Gastrocnemius medialis (tissue), 4 donors: ENCODE data around the gene TMX1.

Source experiments
- CTCF ChIP-seq, 5 experiments: fragments of 450-650 bp in 3 of 5; fragments of 200-600 bp in 2 of 5; sonication (generic) in 2 of 5; IDR thresholded peaks in 4 of 5; conservative IDR thresholded peaks in 1 of 5; 1 replicate in 4 of 5; 2 replicates in 1 of 5; pipeline ENCODE4 v1.5.1; 2016 to 2019; ENCODE audit warnings: antibody characterized with exemption in 5 of 5, mild to moderate bottlenecking in 3 of 5, moderate library complexity in 3 of 5
- POLR2A ChIP-seq, 2 donors: fragments of 450-650 bp; IDR thresholded peaks; one replicate each; pipeline ENCODE4 v1.6.1; 2017; ENCODE audit warnings: antibody characterized with exemption in 2 of 2, mild to moderate bottlenecking in 2 of 2, moderate library complexity in 2 of 2

GRCh38 chr14:51293912-51294389, 53.9 kb downstream of the TMX1 start:
- no peak for TF ChIP-seq CTCF (IDR thresholded peaks at IDR 0.05 in 4 of 5, conservative IDR thresholded peaks at IDR 0.05 in 1 of 5)
- TF ChIP-seq POLR2A (IDR thresholded peaks at IDR 0.05) = no peak
